Karpas-422 (cell line): Measurements from ENCODE around the gene HIPK4. TPM values are rescaled to one million over a fixed set of nuclear protein-coding genes. Genes with fewer than 3 reads are reported as not detected.

Experiments used
- DNase-seq: peaks from one replicate; pipeline ENCODE4 v3.0.0-alpha.2; 2015
- H2AFZ ChIP-seq: fragments of 200-600 bp; sonication (generic); 2 replicates; pipeline ENCODE4 v1.6.1; 2014; ENCODE audit warnings: antibody characterized with exemption, low read length, mixed read lengths
- H3K27ac ChIP-seq: fragments of 200-600 bp; sonication (generic); 2 replicates; pipeline ENCODE4 v1.5.1; 2014; ENCODE audit warnings: mild to moderate bottlenecking, low read length, moderate library complexity
- H3K27me3 ChIP-seq: fragments of 200-600 bp; sonication (generic); 2 replicates; pipeline ENCODE4 v1.6.1; 2014; ENCODE audit warnings: low read length, mixed read lengths
- H3K36me3 ChIP-seq: fragments of 200-600 bp; sonication (generic); 2 replicates; pipeline ENCODE4 v1.6.1; 2014; ENCODE audit warnings: low read length, mixed read lengths; ENCODE audit not compliant: insufficient read depth
- H3K4me1 ChIP-seq: fragments of 200-600 bp; sonication (generic); 2 replicates; pipeline ENCODE4 v1.6.1; 2014; ENCODE audit warnings: mild to moderate bottlenecking, low read length, mixed read lengths
- H3K4me2 ChIP-seq: fragments of 200-600 bp; sonication (generic); 2 replicates; pipeline ENCODE4 v1.6.1; 2014; ENCODE audit warnings: low read length, low read depth, mild to moderate bottlenecking; ENCODE audit not compliant: poor library complexity, severe bottlenecking
- H3K4me3 ChIP-seq: fragments of 200-600 bp; sonication (generic); 2 replicates; pipeline ENCODE4 v1.5.1; 2014; ENCODE audit warnings: mild to moderate bottlenecking, antibody characterized with exemption, low read length, mixed read lengths
- H3K79me2 ChIP-seq: fragments of 200-600 bp; sonication (generic); 2 replicates; pipeline ENCODE4 v1.6.1; 2014; ENCODE audit warnings: mild to moderate bottlenecking, low read length, mixed read lengths
- H3K9ac ChIP-seq: fragments of 200-600 bp; sonication (generic); 2 replicates; pipeline ENCODE4 v1.6.0; 2014; ENCODE audit warnings: low read length
- H3K9me2 ChIP-seq: fragments of 200-600 bp; sonication (generic), shearing (Covaris generic); replicated peaks from 2 replicates; pipeline ENCODE4 v1.6.0; 2014; ENCODE audit warnings: mild to moderate bottlenecking, low read length, moderate library complexity; ENCODE audit not compliant: insufficient read depth
- H3K9me3 ChIP-seq: fragments of 300-700, 200-600 bp; sonication (generic); 2 replicates; pipeline ENCODE4 v1.6.1; 2014; ENCODE audit warnings: low read length, mixed read lengths
- H4K20me1 ChIP-seq: fragments of 200-600 bp; sonication (generic); 2 replicates; pipeline ENCODE4 v1.6.1; 2014; ENCODE audit warnings: mild to moderate bottlenecking, antibody characterized with exemption, low read length, low read depth; ENCODE audit not compliant: insufficient read depth
- total RNA-seq: library from RNA; depleted of rRNA; stranded (reverse); fragments of >200 nt; shearing (Covaris generic); gene quantifications from 2 replicates; pipeline ENCODE4 v1.2.3, GENCODE V29; 2014; ENCODE audit warnings: low replicate concordance

HIPK4 gene
- total RNA-seq, 1 experiment from 2014 or later = not detected

DNA sequence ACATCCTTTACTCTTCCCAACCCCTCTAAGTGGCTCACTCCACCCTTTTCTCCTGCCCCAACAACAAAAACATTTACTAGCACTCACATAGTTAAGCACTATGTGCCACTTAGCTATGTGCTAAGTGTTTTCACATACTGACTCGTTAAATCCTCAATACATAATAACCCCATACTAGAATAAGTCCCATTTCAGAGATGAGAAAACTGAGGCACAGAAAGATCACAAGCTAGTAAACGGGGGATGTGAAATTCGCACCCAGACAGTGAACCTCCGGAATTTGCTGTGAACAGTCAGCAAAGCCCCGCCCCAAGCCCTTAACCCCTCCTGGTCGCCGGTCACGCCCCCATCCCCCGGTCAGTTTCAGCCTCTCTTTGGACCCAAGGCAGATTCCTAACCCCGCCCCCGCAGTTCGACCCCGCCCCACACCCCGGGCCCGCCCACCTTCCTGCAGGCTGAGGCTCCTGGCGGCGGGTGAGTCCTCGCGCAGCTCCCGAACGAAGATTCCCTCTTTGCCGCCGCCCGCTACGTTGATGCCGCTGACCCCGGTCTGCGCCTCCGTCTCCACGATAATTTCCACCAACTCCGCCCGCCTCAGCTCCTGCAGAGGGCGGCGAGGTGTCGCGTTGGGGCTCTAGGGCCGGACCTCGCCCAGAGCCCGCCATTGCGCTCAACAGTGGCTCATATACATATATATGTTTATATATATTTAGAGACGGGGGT is 13.4 kb upstream of the HIPK4 start:
- Histone ChIP-seq H3K79me2 (no peaks in the 10 kb centered on the region), H3K9me3 (no peaks in the 10 kb centered on the region), H3K4me2 (peak overlapping the region; percentile 89), H3K9me2 (no peaks in the 10 kb centered on the region), H3K27me3 (no peaks in the 10 kb centered on the region), H3K27ac (no peak overlapping the region), H4K20me1 (no peaks in the 10 kb centered on the region), H3K4me1 (peaks cover 9% of the 10 kb centered on the region), H3K4me3 (peak overlapping the region; percentile 68), H3K36me3 (no peaks in the 10 kb centered on the region), H3K9ac (peak overlapping the region; percentile 72), H2AFZ (peak overlapping the region; percentile 94)
- DNase-seq = peak; percentile 95

DNA sequence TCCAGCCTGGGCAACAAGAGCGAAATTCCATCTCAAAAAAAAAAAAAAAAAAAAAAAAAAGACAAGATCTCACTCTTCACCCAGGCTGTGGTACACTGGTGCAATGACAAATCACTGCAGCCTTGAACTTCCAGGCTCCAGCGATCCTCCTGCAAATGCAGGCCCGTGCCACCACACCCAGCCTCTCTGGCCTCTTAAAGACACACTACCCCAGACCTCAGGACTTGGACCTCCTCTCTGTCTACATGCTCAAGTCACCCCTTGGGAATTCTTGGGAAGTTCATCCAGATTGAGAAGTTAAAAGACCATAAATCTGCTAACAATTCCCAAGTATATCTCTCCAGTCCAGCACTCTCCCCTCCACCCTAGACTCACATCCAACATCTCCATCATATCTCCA is 10.6 kb upstream of the HIPK4 start:
- no peak for DNase-seq
- Histone ChIP-seq H3K9me3 (no peaks in the 10 kb centered on the region), H3K4me2 (no peak overlapping the region), H3K9ac (no peak overlapping the region), H4K20me1 (no peaks in the 10 kb centered on the region), H3K4me3 (no peak overlapping the region), H2AFZ (no peak overlapping the region), H3K9me2 (no peaks in the 10 kb centered on the region), H3K27ac (no peak overlapping the region), H3K36me3 (no peaks in the 10 kb centered on the region), H3K27me3 (no peaks in the 10 kb centered on the region), H3K79me2 (no peaks in the 10 kb centered on the region), H3K4me1 (peaks cover 9% of the 10 kb centered on the region)

GRCh38 chr19:40398417-40399131 is 8.6 kb upstream of the HIPK4 start:
- Histone ChIP-seq H3K9me2 (no peaks in the 10 kb centered on the region), H3K79me2 (no peaks in the 10 kb centered on the region), H3K4me3 (no peak overlapping the region), H3K9ac (no peak overlapping the region), H3K9me3 (no peaks in the 10 kb centered on the region), H3K27me3 (no peaks in the 10 kb centered on the region), H3K36me3 (no peaks in the 10 kb centered on the region), H3K4me1 (peaks cover 4% of the 10 kb centered on the region), H3K4me2 (no peak overlapping the region), H2AFZ (no peak overlapping the region), H3K27ac (no peak overlapping the region), H4K20me1 (no peaks in the 10 kb centered on the region)
- DNase-seq = no peak

- no peaks in the 10 kb centered on the region for H4K20me1 ChIP-seq
- H2AFZ ChIP-seq = no peak overlapping the region
- H3K79me2 ChIP-seq = no peaks in the 10 kb centered on the region
- H3K4me2 ChIP-seq = no peak overlapping the region
- H3K9me2 ChIP-seq = no peaks in the 10 kb centered on the region
- no peaks in the 10 kb centered on the region for H3K9me3 ChIP-seq
- no peak for DNase-seq
- no peak overlapping the region for H3K27ac ChIP-seq
- no peaks in the 10 kb centered on the region for H3K27me3 ChIP-seq
- no peak overlapping the region for H3K4me3 ChIP-seq
- no peaks in the 10 kb centered on the region for H3K36me3 ChIP-seq
- H3K9ac ChIP-seq = no peak overlapping the region
- no peaks in the 10 kb centered on the region for H3K4me1 ChIP-seq
Observed at GRCh38 chr19:40397568-40397906, 7.6 kb upstream of the HIPK4 start.

DNA sequence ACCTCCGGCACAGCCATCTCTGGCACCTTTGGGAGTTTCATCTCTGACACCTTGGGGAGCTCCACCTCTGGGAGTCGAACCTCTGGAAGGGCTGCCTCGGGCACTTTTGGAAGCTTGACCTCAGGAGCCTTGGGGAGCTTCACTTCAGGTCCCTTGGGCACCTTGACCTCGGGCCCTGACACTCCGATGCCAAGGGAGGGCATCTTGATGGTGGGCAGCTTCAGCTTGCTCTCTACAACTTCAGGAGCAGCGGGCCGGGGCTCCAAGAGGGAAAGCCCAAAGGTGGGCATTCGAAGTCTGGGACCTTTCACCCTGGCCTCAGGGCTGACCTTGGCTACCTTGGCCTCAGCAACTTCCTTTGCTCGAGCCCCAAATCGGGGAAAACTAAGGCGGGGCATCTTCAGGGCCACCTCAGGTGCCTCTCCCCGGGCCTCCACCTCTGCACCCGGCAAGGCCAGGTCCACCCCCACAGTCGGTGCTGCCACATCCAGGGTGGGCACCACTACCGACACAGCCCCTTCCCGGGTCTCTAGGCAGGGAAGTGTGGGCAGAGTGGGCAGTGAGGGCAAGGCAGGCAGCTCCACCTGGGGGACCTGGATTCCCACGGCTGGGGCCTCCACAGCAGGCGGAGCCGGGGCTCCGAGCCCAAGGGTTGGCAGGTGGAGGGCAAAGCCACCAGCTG is 7.0 kb upstream of the HIPK4 start:
- Histone ChIP-seq H3K27me3 (no peaks in the 10 kb centered on the region), H3K9me2 (no peaks in the 10 kb centered on the region)
- no peak for DNase-seq

GRCh38 chr19:40395956-40396355 is 6.0 kb upstream of the HIPK4 start:
- Histone ChIP-seq H3K9ac (no peak overlapping the region), H3K27me3 (no peaks in the 10 kb centered on the region), H2AFZ (no peak overlapping the region), H3K4me3 (no peak overlapping the region), H4K20me1 (no peaks in the 10 kb centered on the region), H3K27ac (no peak overlapping the region), H3K9me3 (no peaks in the 10 kb centered on the region), H3K79me2 (no peaks in the 10 kb centered on the region), H3K36me3 (no peaks in the 10 kb centered on the region), H3K9me2 (no peaks in the 10 kb centered on the region), H3K4me2 (no peak overlapping the region), H3K4me1 (no peaks in the 10 kb centered on the region)
- no peak for DNase-seq

More for the DNA sequence above, 7.0 kb upstream of the HIPK4 start:
- Histone ChIP-seq H2AFZ (no peak overlapping the region), H3K9me3 (no peaks in the 10 kb centered on the region), H3K36me3 (no peaks in the 10 kb centered on the region), H4K20me1 (no peaks in the 10 kb centered on the region), H3K27ac (no peak overlapping the region), H3K4me2 (no peak overlapping the region), H3K79me2 (no peaks in the 10 kb centered on the region), H3K4me3 (no peak overlapping the region), H3K4me1 (no peaks in the 10 kb centered on the region), H3K9ac (no peak overlapping the region)

- Histone ChIP-seq H3K9me3 (no peaks in the 10 kb centered on the region), H3K4me1 (no peaks in the 10 kb centered on the region), H4K20me1 (no peaks in the 10 kb centered on the region), H3K36me3 (no peaks in the 10 kb centered on the region), H3K27me3 (no peaks in the 10 kb centered on the region), H2AFZ (no peak overlapping the region), H3K4me3 (no peak overlapping the region), H3K79me2 (no peaks in the 10 kb centered on the region), H3K9me2 (no peaks in the 10 kb centered on the region), H3K27ac (no peak overlapping the region), H3K4me2 (no peak overlapping the region), H3K9ac (no peak overlapping the region)
- DNase-seq = no peak
Observed at GRCh38 chr19:40394816-40395210, 4.8 kb upstream of the HIPK4 start.
